Prostate gland (tissue), 2 donors: ENCODE data around the gene TMEM132D. TPM values are rescaled to one million over a fixed set of nuclear protein-coding genes. Genes with fewer than 3 reads are reported as not detected.

Source experiments
- DNase-seq: peaks from one replicate; pipeline ENCODE4 v3.0.0-alpha.2; 2019; ENCODE audit warnings: low spot score
- H3K27ac ChIP-seq, 2 donors: fragments of 200-600 bp; sonication (generic); 2 replicates each; pipeline ENCODE4 v1.5.1; 2017 to 2019
- H3K27me3 ChIP-seq: fragments of 200-600 bp; sonication (generic); replicated peaks from 2 replicates; pipeline ENCODE4 v1.5.1; 2019; ENCODE audit not compliant: insufficient read depth
- H3K36me3 ChIP-seq, 2 donors: fragments of 200-600 bp; sonication (generic); 1 replicate in 1 of 2; 2 replicates in 1 of 2; pipeline versions ENCODE4 v1.5.1 to v1.8.1; 2017 to 2019
- H3K4me1 ChIP-seq: fragments of 200-600 bp; sonication (generic); replicated peaks from 2 replicates; pipeline ENCODE4 v1.5.1; 2019
- H3K4me3 ChIP-seq, 2 donors: fragments of 200-600 bp; sonication (generic); 2 replicates each; pipeline ENCODE4 v1.5.1; 2017 to 2019
- H3K9me3 ChIP-seq: fragments of 200-600 bp; sonication (generic); 2 replicates; pipeline ENCODE4 v1.5.1; 2017
- POLR2A ChIP-seq: fragments of 450-650 bp; IDR thresholded peaks from one replicate; pipeline ENCODE4 v1.6.1; 2016; ENCODE audit warnings: antibody characterized with exemption, mild to moderate bottlenecking
- POLR2AphosphoS5 ChIP-seq: sonication (generic); formaldehyde crosslinking; IDR thresholded peaks from one replicate; pipeline ENCODE4 v1.6.1; 2017; ENCODE audit warnings: antibody characterized with exemption
- WGBS: methylation state at CpG from one replicate; pipeline ENCODE4 v1.1.5; 2018; 5-methylcytosine and 5-hydroxymethylcytosine counted together
- intact Hi-C: fragments of 100-400 bp; cut with DNase I; formaldehyde crosslinking; loops from one replicate; pipeline ENCODE4 v1.14.2; 2022
- total RNA-seq, 2 donors: library from RNA; depleted of rRNA; stranded (reverse); fragments of >200 nt; gene quantifications; one replicate each; pipeline ENCODE4 v1.1.0, GENCODE V29; 2016
- TF ChIP-seq, protein P1 (sequence below), 4 experiments: fragments of 200-600 bp in 2 of 4; fragments of 450-650 bp in 2 of 4; sonication (generic) in 2 of 4; IDR thresholded peaks; 1 replicate in 3 of 4; 2 replicates in 1 of 4; pipeline ENCODE4 v1.5.1; 2016 to 2019; ENCODE audit warnings: antibody characterized with exemption in 4 of 4, mild to moderate bottlenecking in 2 of 4, moderate library complexity in 2 of 4

TMEM132D gene
- total RNA-seq, 2 donors from 2014 or later, result 0.57 to 1.3 TPM

- H3K4me3 ChIP-seq, result no peak overlapping the region
- WGBS, result 53% methylated on average over 4 of the region's 4 CpGs
- H3K36me3 ChIP-seq, result no peaks in the 10 kb centered on the region
- intact Hi-C loops, result no loop called here
- H3K4me1 ChIP-seq, result no peaks in the 10 kb centered on the region
- H3K27ac ChIP-seq, result no peak overlapping the region
- H3K9me3 ChIP-seq, result no peaks in the 10 kb centered on the region
- DNase-seq, result no peak
- TF ChIP-seq, protein P1, sequence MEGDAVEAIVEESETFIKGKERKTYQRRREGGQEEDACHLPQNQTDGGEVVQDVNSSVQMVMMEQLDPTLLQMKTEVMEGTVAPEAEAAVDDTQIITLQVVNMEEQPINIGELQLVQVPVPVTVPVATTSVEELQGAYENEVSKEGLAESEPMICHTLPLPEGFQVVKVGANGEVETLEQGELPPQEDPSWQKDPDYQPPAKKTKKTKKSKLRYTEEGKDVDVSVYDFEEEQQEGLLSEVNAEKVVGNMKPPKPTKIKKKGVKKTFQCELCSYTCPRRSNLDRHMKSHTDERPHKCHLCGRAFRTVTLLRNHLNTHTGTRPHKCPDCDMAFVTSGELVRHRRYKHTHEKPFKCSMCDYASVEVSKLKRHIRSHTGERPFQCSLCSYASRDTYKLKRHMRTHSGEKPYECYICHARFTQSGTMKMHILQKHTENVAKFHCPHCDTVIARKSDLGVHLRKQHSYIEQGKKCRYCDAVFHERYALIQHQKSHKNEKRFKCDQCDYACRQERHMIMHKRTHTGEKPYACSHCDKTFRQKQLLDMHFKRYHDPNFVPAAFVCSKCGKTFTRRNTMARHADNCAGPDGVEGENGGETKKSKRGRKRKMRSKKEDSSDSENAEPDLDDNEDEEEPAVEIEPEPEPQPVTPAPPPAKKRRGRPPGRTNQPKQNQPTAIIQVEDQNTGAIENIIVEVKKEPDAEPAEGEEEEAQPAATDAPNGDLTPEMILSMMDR (IDR thresholded peaks at IDR 0.05), result no peak
- no peak for TF ChIP-seq POLR2A
- TF ChIP-seq POLR2AphosphoS5, result no peak
- no peaks in the 10 kb centered on the region for H3K27me3 ChIP-seq
Observed at GRCh38 chr12:129401572-129401971, 502.3 kb downstream of the TMEM132D start.

DNA sequence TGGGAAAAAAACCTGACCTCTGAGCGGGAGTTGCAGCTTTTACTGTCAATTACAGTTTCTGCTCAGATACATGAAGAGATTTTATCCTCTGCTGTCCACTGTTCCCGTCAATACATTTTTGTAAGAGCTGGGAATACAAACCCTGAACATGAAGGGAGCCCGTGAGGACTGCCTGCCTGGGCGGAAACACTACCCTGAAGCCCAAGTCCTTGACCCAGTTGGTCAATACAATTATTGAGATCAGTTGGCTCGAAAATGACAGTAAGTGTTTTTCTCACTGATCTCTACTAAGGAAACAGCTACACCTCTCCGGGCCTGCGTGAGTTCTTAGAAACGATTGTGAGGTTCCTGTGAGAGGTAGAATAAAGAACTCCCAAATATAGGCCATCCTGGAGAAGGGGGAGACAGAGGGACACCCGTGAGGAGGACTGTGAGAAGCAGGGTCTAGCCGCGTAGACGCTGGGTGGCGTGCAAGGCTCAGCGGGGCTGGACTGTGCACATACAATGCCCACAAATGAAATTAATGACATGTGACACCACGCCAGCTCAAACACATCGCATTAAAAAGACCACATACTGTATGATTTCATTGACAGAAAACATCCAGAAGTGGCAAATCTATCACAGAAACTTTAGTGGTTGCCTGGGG lies 509.5 kb downstream of the TMEM132D start:
- intact Hi-C loops, result no loop called here
- Histone ChIP-seq H3K27ac (no peak overlapping the region), H3K27me3 (no peaks in the 10 kb centered on the region), H3K4me1 (no peaks in the 10 kb centered on the region), H3K9me3 (no peaks in the 10 kb centered on the region), H3K36me3 (no peaks in the 10 kb centered on the region), H3K4me3 (no peak overlapping the region)
- TF ChIP-seq POLR2AphosphoS5 (no peak), POLR2A (no peak)
- TF ChIP-seq, protein P1 (IDR thresholded peaks at IDR 0.05), result no peak
- no peak for DNase-seq
- 83% methylated on average over 16 of the region's 16 CpGs for WGBS

- H3K27me3 ChIP-seq, result no peaks in the 10 kb centered on the region
- no peak overlapping the region for H3K27ac ChIP-seq
- 65% methylated on average over 5 of the region's 5 CpGs for WGBS
- TF ChIP-seq, protein P1 (IDR thresholded peaks at IDR 0.05), result no peak
- no peak for TF ChIP-seq POLR2AphosphoS5
- no peak for TF ChIP-seq POLR2A
- intact Hi-C loops, result no loop called here
- H3K4me3 ChIP-seq, result no peak overlapping the region
- no peak for DNase-seq
- H3K4me1 ChIP-seq, result no peaks in the 10 kb centered on the region
- H3K9me3 ChIP-seq, result no peaks in the 10 kb centered on the region
- H3K36me3 ChIP-seq, result no peaks in the 10 kb centered on the region
Observed at GRCh38 chr12:129393357-129393937, 510.4 kb downstream of the TMEM132D start.

- 45% methylated on average over 1 of the region's 1 CpG for WGBS
- Histone ChIP-seq H3K27ac (no peak overlapping the region), H3K4me3 (no peak overlapping the region), H3K36me3 (no peaks in the 10 kb centered on the region), H3K27me3 (no peaks in the 10 kb centered on the region), H3K4me1 (no peaks in the 10 kb centered on the region), H3K9me3 (no peaks in the 10 kb centered on the region)
- no peak for DNase-seq
- TF ChIP-seq POLR2AphosphoS5 (no peak), POLR2A (no peak)
- TF ChIP-seq, protein P1 (IDR thresholded peaks at IDR 0.05), result no peak
- intact Hi-C loops, result no loop called here
Observed at GRCh38 chr12:129385637-129385990, 518.2 kb downstream of the TMEM132D start.

GRCh38 chr12:129383956-129384355 lies 519.9 kb downstream of the TMEM132D start:
- no peaks in the 10 kb centered on the region for H3K9me3 ChIP-seq
- no peak overlapping the region for H3K27ac ChIP-seq
- H3K27me3 ChIP-seq, result no peaks in the 10 kb centered on the region
- TF ChIP-seq, protein P1 (IDR thresholded peaks at IDR 0.05), result no peak
- no peak for TF ChIP-seq POLR2AphosphoS5
- TF ChIP-seq POLR2A, result no peak
- no peaks in the 10 kb centered on the region for H3K4me1 ChIP-seq
- 65% methylated on average over 9 of the region's 9 CpGs for WGBS
- no peak for DNase-seq
- H3K36me3 ChIP-seq, result no peaks in the 10 kb centered on the region
- intact Hi-C loops, result no loop called here
- no peak overlapping the region for H3K4me3 ChIP-seq
